Endothelial cell of umbilical vein (primary cell): ENCODE data around the gene SUSD5. TPM values are rescaled to one million over a fixed set of nuclear protein-coding genes. Genes with fewer than 3 reads are reported as not detected.

Source experiments
- BruUV-seq: library from RNA; stranded (reverse); fragments of 400-500 nt; replicated peaks from 2 replicates; lab custom pipeline; 2021; lab: Mats Ljungman, UMichigan
- CTCF ChIA-PET: fragments of 300-600, 350-600 bp; sonication (Branson Sonifier 250); formaldehyde crosslinking; loops from one replicate; lab custom pipeline; 2021; ENCODE audit warnings: antibody characterized with exemption, inconsistent platforms; lab: Charles Lee
- POLR2A ChIA-PET: fragments of 300-600, 350-600 bp; sonication (Branson Sonifier 250); formaldehyde crosslinking; loops from one replicate; lab custom pipeline; 2021; ENCODE audit warnings: antibody characterized with exemption, inconsistent platforms; lab: Charles Lee
- DNase-seq: peaks from one replicate; pipeline ENCODE4 v3.0.0-alpha.2; 2011; ENCODE audit warnings: low read depth, low spot score
- FAIRE-seq: peaks from 2 replicates; lab custom pipeline; 2011; peaks lifted over from hg19 to GRCh38; lab: Jason Lieb, UNC
- H2AFZ ChIP-seq: 2 replicates; pipeline ENCODE4 v1.6.0; 2012; ENCODE audit warnings: low read depth, low read length, control low read depth, inconsistent platforms
- H3K27ac ChIP-seq: 2 replicates; pipeline ENCODE4 v1.5.1; 2011; ENCODE audit warnings: low read depth, mild to moderate bottlenecking, control low read depth, low read length, moderate library complexity; ENCODE audit not compliant: insufficient read depth
- H3K27me3 ChIP-seq, 2 experiments: 2 replicates each; pipeline versions ENCODE4 v1.6.0 to v1.6.1; 2011; ENCODE audit warnings: low read length in 2 of 2, mixed read lengths in 1 of 2; ENCODE audit not compliant: control insufficient read depth in 2 of 2, insufficient read depth in 2 of 2
- H3K36me3 ChIP-seq, 2 experiments: 2 replicates in 1 of 2; 3 replicates in 1 of 2; pipeline ENCODE4 v1.5.1; 2011; ENCODE audit warnings: low read length in 2 of 2, mild to moderate bottlenecking in 1 of 2, moderate library complexity in 1 of 2; ENCODE audit not compliant: control insufficient read depth in 2 of 2, insufficient read depth in 2 of 2; ENCODE audit errors: extremely low read depth in 1 of 2
- H3K4me1 ChIP-seq: 3 replicates; pipeline ENCODE4 v1.5.1; 2011; ENCODE audit warnings: mild to moderate bottlenecking, low read length; ENCODE audit not compliant: control insufficient read depth, insufficient read depth; ENCODE audit errors: extremely low read depth
- H3K4me2 ChIP-seq: 2 replicates; pipeline ENCODE4 v1.6.1; 2011; ENCODE audit warnings: low read length, control low read depth, mixed read lengths; ENCODE audit not compliant: insufficient read depth
- H3K4me3 ChIP-seq, 3 experiments: fragments of 200-600 bp in 1 of 3; sonication (generic), shearing (Covaris generic) in 1 of 3; replicated peaks in 1 of 3; 2 replicates each; pipeline ENCODE4 v1.5.1; 2011 to 2016; ENCODE audit warnings: control low read depth in 3 of 3, low read length in 3 of 3, mild to moderate bottlenecking in 2 of 3, inconsistent platforms in 1 of 3, low read depth in 1 of 3, moderate library complexity in 1 of 3; ENCODE audit not compliant: insufficient read depth in 1 of 3
- H3K79me2 ChIP-seq: 2 replicates; pipeline ENCODE4 v1.6.0; 2012; ENCODE audit warnings: low read length, inconsistent platforms; ENCODE audit not compliant: control insufficient read depth, insufficient read depth
- H3K9ac ChIP-seq: replicated peaks from 2 replicates; pipeline ENCODE3; 2011; ENCODE audit warnings: low read length, control low read depth; ENCODE audit not compliant: insufficient read depth; ENCODE audit errors: extremely low read depth
- H3K9me1 ChIP-seq: replicated peaks from 3 replicates; pipeline ENCODE4 v1.6.0; 2011; ENCODE audit warnings: mild to moderate bottlenecking, low read length; ENCODE audit not compliant: control insufficient read depth, insufficient read depth; ENCODE audit errors: extremely low read depth
- H3K9me3 ChIP-seq: replicated peaks from 2 replicates; pipeline ENCODE4 v1.5.1; 2012; ENCODE audit warnings: low read length, inconsistent platforms; ENCODE audit not compliant: control insufficient read depth, insufficient read depth
- H4K20me1 ChIP-seq: replicated peaks from 2 replicates; pipeline ENCODE3; 2011; ENCODE audit warnings: mild to moderate bottlenecking, low read length; ENCODE audit not compliant: control insufficient read depth, insufficient read depth; ENCODE audit errors: extremely low read depth
- EZH2 ChIP-seq: IDR thresholded peaks from 2 replicates; pipeline ENCODE4 v1.6.1; 2012; ENCODE audit warnings: borderline replicate concordance, low read depth, mild to moderate bottlenecking, moderate library complexity, low read length, inconsistent platforms; ENCODE audit not compliant: severe bottlenecking
- FOS ChIP-seq: IDR thresholded peaks from 2 replicates; pipeline ENCODE4 v1.6.1; 2011; ENCODE audit warnings: mild to moderate bottlenecking, low read length, moderate library complexity, borderline replicate concordance; ENCODE audit not compliant: insufficient read depth
- GATA2 ChIP-seq: IDR thresholded peaks from 2 replicates; pipeline ENCODE4 v1.7.0; 2011; ENCODE audit warnings: low read depth, mild to moderate bottlenecking, moderate library complexity, mixed read lengths, low read length; ENCODE audit not compliant: insufficient read length, insufficient read depth
- JUN ChIP-seq: IDR thresholded peaks from 2 replicates; pipeline ENCODE4 v1.6.1; 2011; ENCODE audit warnings: borderline replicate concordance, low read depth; ENCODE audit not compliant: insufficient read length, insufficient read depth
- MYC ChIP-seq: IDR thresholded peaks from one replicate; pipeline ENCODE4 v1.6.1; 2011; ENCODE audit warnings: mild to moderate bottlenecking, low read depth, low read length
- POLR2A ChIP-seq: IDR thresholded peaks from 2 replicates; pipeline ENCODE4 v1.6.1; 2012; ENCODE audit warnings: low read depth, mild to moderate bottlenecking, control low read depth, low read length
- POLR2AphosphoS5 ChIP-seq: IDR thresholded peaks from 2 replicates; pipeline ENCODE4 v1.6.1; 2012; ENCODE audit warnings: low read depth, mild to moderate bottlenecking, control low read depth, low read length, moderate library complexity; ENCODE audit not compliant: insufficient read depth
- dilution Hi-C: fragments of 300-500 bp; cut with MboI; formaldehyde crosslinking; loops from one replicate; pipeline ENCODE4 v1.15.0; 2019; ENCODE audit warnings: low sequenced_read_pairs; ENCODE audit not compliant: extremely low pct_ligation_motif_present
- intact Hi-C: fragments of 100-400 bp; cut with micrococcal nuclease; formaldehyde crosslinking; loops from one replicate; pipeline ENCODE4 v1.10.0; 2022
- polyA plus RNA-seq, 4 experiments: library from polyadenylated mRNA; depleted of rRNA in 3 of 4; stranded (reverse) in 3 of 4; unstranded in 1 of 4; fragments of >200 nt; gene quantifications; 2 replicates each; pipeline versions ENCODE4 v1.2.1 to v1.2.3, GENCODE V29; 2011 to 2012; ENCODE audit warnings: missing spikeins in 1 of 4
- total RNA-seq: library from RNA; stranded (reverse); gene quantifications from 2 replicates; pipeline ENCODE4 v1.2.3, GENCODE V29; 2021
- TF ChIP-seq, protein P1 (sequence below), 2 donors: IDR thresholded peaks; 1 replicate in 1 of 2; 2 replicates in 1 of 2; pipeline ENCODE4 v1.5.1; 2011; ENCODE audit warnings: low read length in 2 of 2, mild to moderate bottlenecking in 2 of 2, moderate library complexity in 2 of 2, control low read depth in 1 of 2, inconsistent platforms in 1 of 2, low read depth in 1 of 2; ENCODE audit not compliant: insufficient read depth in 1 of 2; ENCODE audit errors: extremely low read depth in 1 of 2
- TF ChIP-seq, protein P2 (sequence below): IDR thresholded peaks from 2 replicates; pipeline ENCODE4 v1.6.1; 2011; ENCODE audit not compliant: insufficient read depth, insufficient read length

SUSD5 gene
- total and polyA plus RNA-seq, 2 donors (not counting 3 experiments of a cell fraction or from before 2014, with no cell fraction given), result 7.7 to 18.8 TPM

DNA sequence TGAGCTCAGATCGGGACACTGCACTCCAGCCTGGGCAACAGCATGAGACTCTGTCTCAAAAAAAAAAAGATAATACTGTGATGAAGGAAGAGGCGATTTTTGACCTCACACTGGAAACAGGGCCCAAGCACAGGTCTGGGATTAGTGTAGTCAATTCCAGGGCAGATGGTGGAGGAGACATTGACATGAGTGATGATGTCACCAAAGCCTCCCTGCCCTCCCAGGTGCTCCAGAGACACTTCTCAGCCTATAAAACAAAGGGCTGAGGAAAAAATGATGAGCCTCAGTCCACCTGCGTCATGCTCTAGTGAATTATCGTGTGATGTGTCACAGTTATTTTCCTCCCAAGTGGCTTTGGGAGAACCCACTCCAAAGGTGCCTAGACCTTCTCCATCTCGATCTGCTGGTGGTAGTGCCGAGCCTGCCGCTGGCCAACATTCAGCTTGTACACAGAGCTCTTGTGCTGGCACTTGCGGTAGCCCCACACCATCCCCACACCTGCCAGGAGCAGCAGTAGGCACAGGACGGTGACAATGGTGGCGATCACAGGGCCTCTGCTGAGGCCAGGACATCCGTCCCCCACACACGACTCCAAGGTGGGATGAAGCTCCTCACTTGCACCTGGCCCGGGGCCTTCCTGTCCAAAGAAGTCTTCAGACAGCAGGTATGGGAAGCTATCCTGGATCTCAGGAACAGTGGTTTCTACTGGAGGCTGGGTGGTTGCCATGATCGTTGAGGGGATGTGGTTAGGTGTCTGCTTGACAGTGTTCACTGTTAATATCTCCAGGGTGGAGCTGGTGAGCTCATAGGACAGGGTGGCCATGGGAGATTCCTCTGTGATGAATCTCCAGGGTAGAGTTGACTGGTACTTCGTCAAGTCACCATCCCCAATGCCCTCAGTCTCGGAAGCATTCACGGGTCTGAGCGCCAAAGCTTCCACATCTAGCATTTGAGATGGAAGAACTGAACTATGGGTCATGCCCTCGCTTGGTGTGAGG is 65.9 kb downstream of the SUSD5 start:
- DNase-seq (no peak), FAIRE-seq (no peak)
- Histone ChIP-seq H3K27me3 (no peaks in the 10 kb centered on the region), H3K9me3 (no peaks in the 10 kb centered on the region), H3K4me3 (no peak overlapping the region), H3K9ac (no peak overlapping the region), H3K9me1 (no peaks in the 10 kb centered on the region), H2AFZ (no peak overlapping the region), H4K20me1 (no peaks in the 10 kb centered on the region), H3K79me2 (no peaks in the 10 kb centered on the region), H3K4me1 (no peaks in the 10 kb centered on the region), H3K36me3 (peaks cover 0 to 3% of the 10 kb centered on the region in 2 experiments), H3K27ac (no peak overlapping the region), H3K4me2 (no peak overlapping the region)
- CTCF ChIA-PET, result interaction anchor here (1.3 to 2.2 kb wide), 4 partner anchors 8 to 220 kb away, joined by 3 to 9 read pairs (median 6); no protein-coding TSS in a partner anchor
- BruUV-seq, result no TSS peak
- POLR2A ChIA-PET, result no interaction called here
- TF ChIP-seq EZH2, result no peak
- no peak for TF ChIP-seq JUN
- TF ChIP-seq POLR2A, result no peak
- no peak for TF ChIP-seq GATA2
- no peak for TF ChIP-seq FOS
- TF ChIP-seq MYC, result no peak
- TF ChIP-seq, protein P1, sequence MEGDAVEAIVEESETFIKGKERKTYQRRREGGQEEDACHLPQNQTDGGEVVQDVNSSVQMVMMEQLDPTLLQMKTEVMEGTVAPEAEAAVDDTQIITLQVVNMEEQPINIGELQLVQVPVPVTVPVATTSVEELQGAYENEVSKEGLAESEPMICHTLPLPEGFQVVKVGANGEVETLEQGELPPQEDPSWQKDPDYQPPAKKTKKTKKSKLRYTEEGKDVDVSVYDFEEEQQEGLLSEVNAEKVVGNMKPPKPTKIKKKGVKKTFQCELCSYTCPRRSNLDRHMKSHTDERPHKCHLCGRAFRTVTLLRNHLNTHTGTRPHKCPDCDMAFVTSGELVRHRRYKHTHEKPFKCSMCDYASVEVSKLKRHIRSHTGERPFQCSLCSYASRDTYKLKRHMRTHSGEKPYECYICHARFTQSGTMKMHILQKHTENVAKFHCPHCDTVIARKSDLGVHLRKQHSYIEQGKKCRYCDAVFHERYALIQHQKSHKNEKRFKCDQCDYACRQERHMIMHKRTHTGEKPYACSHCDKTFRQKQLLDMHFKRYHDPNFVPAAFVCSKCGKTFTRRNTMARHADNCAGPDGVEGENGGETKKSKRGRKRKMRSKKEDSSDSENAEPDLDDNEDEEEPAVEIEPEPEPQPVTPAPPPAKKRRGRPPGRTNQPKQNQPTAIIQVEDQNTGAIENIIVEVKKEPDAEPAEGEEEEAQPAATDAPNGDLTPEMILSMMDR (IDR thresholded peaks at IDR 0.05; ENCODE audit: extremely low read depth in 1 of 2, insufficient read depth in 1 of 2, low read depth in 1 of 2, low read length in 2 of 2), result no peak
- TF ChIP-seq, protein P2, sequence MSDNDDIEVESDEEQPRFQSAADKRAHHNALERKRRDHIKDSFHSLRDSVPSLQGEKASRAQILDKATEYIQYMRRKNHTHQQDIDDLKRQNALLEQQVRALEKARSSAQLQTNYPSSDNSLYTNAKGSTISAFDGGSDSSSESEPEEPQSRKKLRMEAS, result no peak
- no peak for TF ChIP-seq POLR2AphosphoS5
- intact Hi-C loops, result no loop called here
- dilution Hi-C loops, result no loop called here
